HUES48 (cell line): ENCODE measurements around the gene BAIAP3.

Experiments used
- H3K27ac ChIP-seq: one replicate; pipeline ENCODE4 v1.7.0; 2013; ENCODE audit warnings: low read depth, low read length, inconsistent platforms
- H3K27me3 ChIP-seq: 2 replicates; pipeline ENCODE4 v1.6.1; 2013; ENCODE audit warnings: mild to moderate bottlenecking, low read length; ENCODE audit not compliant: control insufficient read depth, insufficient read depth
- H3K36me3 ChIP-seq: 2 replicates; pipeline ENCODE4 v1.6.1; 2013; ENCODE audit warnings: low read length; ENCODE audit not compliant: control insufficient read depth, insufficient read depth
- H3K4me1 ChIP-seq: 2 replicates; pipeline ENCODE4 v1.6.1; 2013; ENCODE audit warnings: mild to moderate bottlenecking, low read length; ENCODE audit not compliant: control insufficient read depth, insufficient read depth
- H3K4me3 ChIP-seq: 2 replicates; pipeline ENCODE4 v1.5.1; 2013; ENCODE audit warnings: mild to moderate bottlenecking, low read depth, low read length
- H3K9ac ChIP-seq: 2 replicates; pipeline ENCODE4 v1.6.1; 2013; ENCODE audit warnings: mild to moderate bottlenecking, low read depth, low read length, moderate library complexity
- H3K9me3 ChIP-seq: 2 replicates; pipeline ENCODE4 v1.6.1; 2013; ENCODE audit warnings: low read length; ENCODE audit not compliant: control insufficient read depth, insufficient read depth

The BAIAP3 gene

GRCh38 chr16:1375741-1376410 is 42.4 kb downstream of the BAIAP3 start:
- Histone ChIP-seq H3K36me3 (peaks cover 7% of the 10 kb centered on the region; the same call in 1 of the 2 replicates), H3K4me1 (0 out of 2 replicates have a peak, but pooled peaks cover 2% of the 10 kb centered on the region), H3K27me3 (no peaks in the 10 kb centered on the region), H3K27ac (no peak overlapping the region), H3K9ac (no peak overlapping the region), H3K4me3 (no peak overlapping the region), H3K9me3 (no peaks in the 10 kb centered on the region)

GRCh38 chr16:1377406-1378010 is 44.1 kb downstream of the BAIAP3 start:
- Histone ChIP-seq H3K4me1 (0 out of 2 replicates have a peak, but pooled peaks cover 2% of the 10 kb centered on the region), H3K27me3 (no peaks in the 10 kb centered on the region), H3K9me3 (no peaks in the 10 kb centered on the region), H3K4me3 (peak overlapping the region; percentile 88; the same call in 1 of the 2 replicates), H3K27ac (no peak overlapping the region), H3K9ac (no peak overlapping the region), H3K36me3 (peaks cover 11% of the 10 kb centered on the region; the same call in 1 of the 2 replicates)

- H3K9ac ChIP-seq = peak overlapping the region; percentile 94
- H3K27ac ChIP-seq = no peak overlapping the region
- peak overlapping the region; percentile 88 for H3K4me3 ChIP-seq
- H3K9me3 ChIP-seq = no peaks in the 10 kb centered on the region
- H3K4me1 ChIP-seq = 0 out of 2 replicates have a peak, but pooled peaks cover 2% of the 10 kb centered on the region
- peaks cover 12% of the 10 kb centered on the region; the same call in 1 of the 2 replicates for H3K36me3 ChIP-seq
- no peaks in the 10 kb centered on the region for H3K27me3 ChIP-seq
These were observed 44.8 kb downstream of the BAIAP3 start for GRCh38 chr16:1378087-1378803.

DNA sequence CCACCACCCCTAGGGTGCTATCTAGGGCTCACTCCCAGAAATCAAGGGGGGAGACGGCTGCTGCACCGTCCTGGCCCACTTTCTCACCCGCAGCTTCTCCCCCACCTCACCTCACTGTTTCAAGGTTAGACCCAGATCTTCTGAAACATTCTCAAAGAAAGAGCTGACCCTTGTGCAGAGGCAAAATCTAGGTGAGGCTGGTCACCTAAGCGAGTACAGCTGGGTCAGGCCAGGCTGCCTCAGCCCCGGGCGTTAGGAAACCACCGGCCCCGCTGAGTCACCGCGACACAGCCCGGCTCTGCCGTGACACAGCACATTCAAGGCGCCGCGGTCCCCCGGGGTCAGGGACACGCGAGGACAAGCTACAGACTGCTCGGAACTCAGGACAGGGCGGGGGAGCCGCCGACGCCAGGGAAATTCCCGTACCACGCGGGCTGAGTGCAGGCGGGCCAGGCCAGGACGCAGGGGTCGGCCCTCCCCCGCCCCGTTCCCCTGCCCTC is 45.4 kb downstream of the BAIAP3 start:
- Histone ChIP-seq H3K36me3 (peaks cover 15% of the 10 kb centered on the region), H3K27me3 (no peaks in the 10 kb centered on the region), H3K27ac (peak overlapping the region; percentile 85), H3K4me3 (peak overlapping the region; percentile 88), H3K9me3 (no peaks in the 10 kb centered on the region), H3K9ac (peak overlapping the region; percentile 94), H3K4me1 (0 out of 2 replicates have a peak, but pooled peaks cover 2% of the 10 kb centered on the region)

- H3K9ac ChIP-seq = peak overlapping the region; percentile 94
- no peaks in the 10 kb centered on the region for H3K27me3 ChIP-seq
- peak overlapping the region; percentile 88 for H3K4me3 ChIP-seq
- 0 out of 2 replicates have a peak, but pooled peaks cover 2% of the 10 kb centered on the region for H3K4me1 ChIP-seq
- H3K27ac ChIP-seq = peak overlapping the region; percentile 85
- H3K9me3 ChIP-seq = no peaks in the 10 kb centered on the region
- peaks cover 15% of the 10 kb centered on the region for H3K36me3 ChIP-seq
These were observed 46.0 kb downstream of the BAIAP3 start for GRCh38 chr16:1379304-1380076.

GRCh38 chr16:1380195-1380594 is 46.8 kb downstream of the BAIAP3 start:
- Histone ChIP-seq H3K4me1 (0 out of 2 replicates have a peak, but pooled peaks cover 2% of the 10 kb centered on the region), H3K27ac (peak overlapping the region; percentile 18), H3K27me3 (no peaks in the 10 kb centered on the region), H3K4me3 (peak overlapping the region; percentile 70), H3K36me3 (peaks cover 18% of the 10 kb centered on the region), H3K9ac (0 out of 2 replicates have a peak overlapping the region, but pooled peaks have one; percentile 46), H3K9me3 (no peaks in the 10 kb centered on the region)

- Histone ChIP-seq H3K4me1 (0 out of 2 replicates have a peak, but pooled peaks cover 2% of the 10 kb centered on the region), H3K27ac (no peak overlapping the region), H3K36me3 (peaks cover 14% of the 10 kb centered on the region), H3K9ac (no peak overlapping the region), H3K4me3 (no peak overlapping the region), H3K27me3 (no peaks in the 10 kb centered on the region), H3K9me3 (no peaks in the 10 kb centered on the region)
These were observed 48.4 kb downstream of the BAIAP3 start for GRCh38 chr16:1381612-1382406.

- H3K36me3 ChIP-seq = peaks cover 16% of the 10 kb centered on the region
- no peak overlapping the region for H3K9ac ChIP-seq
These were observed 50.1 kb downstream of the BAIAP3 start for GRCh38 chr16:1383556-1383955.

GRCh38 chr16:1385232-1385631 is 51.8 kb downstream of the BAIAP3 start:
- Histone ChIP-seq H3K9ac (no peak overlapping the region), H3K4me3 (no peak overlapping the region), H3K4me1 (no peaks in the 10 kb centered on the region), H3K27ac (no peak overlapping the region), H3K36me3 (peaks cover 30% of the 10 kb centered on the region), H3K27me3 (no peaks in the 10 kb centered on the region), H3K9me3 (no peaks in the 10 kb centered on the region)

More at GRCh38 chr16:1383556-1383955, 50.1 kb downstream of the BAIAP3 start:
- Histone ChIP-seq H3K27me3 (no peaks in the 10 kb centered on the region), H3K27ac (no peak overlapping the region), H3K4me3 (no peak overlapping the region), H3K9me3 (no peaks in the 10 kb centered on the region), H3K4me1 (0 out of 2 replicates have a peak, but pooled peaks cover 2% of the 10 kb centered on the region)
